ENCODE measurements around the gene KCNJ5. TPM values are rescaled to one million over a fixed set of nuclear protein-coding genes. Genes with fewer than 3 reads are reported as not detected.

Gene KCNJ5
- total and polyA plus RNA-seq, 2 experiments from 2014 or later, result under 0.01 TPM; not detected in 1

GRCh38 chr11:128940156-128940555 lies 49.0 kb downstream of the KCNJ5 start:
- Histone ChIP-seq H3K4me1 (ENCODE audit: insufficient read depth) (no peaks in the 10 kb centered on the region), H3F3A (ENCODE audit: insufficient read depth) (no peaks in the 10 kb centered on the region), H4K20me1 (ENCODE audit: insufficient read depth) (no peaks in the 10 kb centered on the region), H3K4me2 (ENCODE audit: unreplicated experiment) (no peak overlapping the region), H3K79me2 (ENCODE audit: insufficient read depth) (no peaks in the 10 kb centered on the region), H3K36me3 (ENCODE audit: low read depth) (no peaks in the 10 kb centered on the region), H3K27ac (no peak overlapping the region), H3K9me2 (ENCODE audit: insufficient read depth) (no peaks in the 10 kb centered on the region), H3K27me3 (replicated peaks; ENCODE audit: insufficient read depth) (peaks cover 29% of the 10 kb centered on the region), H3K9me3 (ENCODE audit: low read depth) (no peaks in the 10 kb centered on the region), H2AFZ (no peak overlapping the region), H3K9ac (no peak overlapping the region), H3K4me3 (no peak overlapping the region)
- TF ChIP-seq EZH2phosphoT487 (IDR thresholded peaks at IDR 0.05; ENCODE audit: insufficient read depth, low read depth), result no peak
- no peak for TF ChIP-seq EZH2 (IDR thresholded peaks at IDR 0.05; ENCODE audit: insufficient read depth, poor library complexity, severe bottlenecking)
- 8 to 12% methylated on average over 5 of the region's 5 CpGs for WGBS, 2 experiments (ENCODE audit: low coverage in 1 of 2, low lambda C conversion rate in 2 of 2, missing lambda C conversion rate in 2 of 2)
- in situ Hi-C loops (cut with MboI), result no loop called here
- no peak for DNase-seq

- 60 to 62% methylated on average over 15 of the region's 15 CpGs for WGBS, 2 experiments (ENCODE audit: low coverage in 1 of 2, low lambda C conversion rate in 2 of 2, missing lambda C conversion rate in 2 of 2)
- TF ChIP-seq EZH2phosphoT487 (IDR thresholded peaks at IDR 0.05; ENCODE audit: insufficient read depth, low read depth) (no peak), EZH2 (IDR thresholded peaks at IDR 0.05; ENCODE audit: insufficient read depth, poor library complexity, severe bottlenecking) (no peak)
- peaks cover 29% of the 10 kb centered on the region for H3K27me3 ChIP-seq (replicated peaks; ENCODE audit: insufficient read depth)
- no peak for DNase-seq
- in situ Hi-C loops (cut with MboI), result no loop called here
- no peaks in the 10 kb centered on the region for H3K4me1 ChIP-seq (ENCODE audit: insufficient read depth)
- no peaks in the 10 kb centered on the region for H3K36me3 ChIP-seq (ENCODE audit: low read depth)
- no peak overlapping the region for H3K27ac ChIP-seq
- no peaks in the 10 kb centered on the region for H3K79me2 ChIP-seq (ENCODE audit: insufficient read depth)
- H3K9ac ChIP-seq, result no peak overlapping the region
- H4K20me1 ChIP-seq (ENCODE audit: insufficient read depth), result no peaks in the 10 kb centered on the region
- no peaks in the 10 kb centered on the region for H3F3A ChIP-seq (ENCODE audit: insufficient read depth)
- no peaks in the 10 kb centered on the region for H3K9me2 ChIP-seq (ENCODE audit: insufficient read depth)
- no peak overlapping the region for H3K4me3 ChIP-seq
- no peak overlapping the region for H3K4me2 ChIP-seq (ENCODE audit: unreplicated experiment)
- no peak overlapping the region for H2AFZ ChIP-seq
- no peaks in the 10 kb centered on the region for H3K9me3 ChIP-seq (ENCODE audit: low read depth)
Measured at GRCh38 chr11:128940603-128941002, 49.4 kb downstream of the KCNJ5 start.

GRCh38 chr11:128941110-128941509 lies 50.0 kb downstream of the KCNJ5 start:
- Histone ChIP-seq H2AFZ (no peak overlapping the region), H3K9me3 (ENCODE audit: low read depth) (no peaks in the 10 kb centered on the region), H3K79me2 (ENCODE audit: insufficient read depth) (no peaks in the 10 kb centered on the region), H3K9ac (no peak overlapping the region), H3K4me1 (ENCODE audit: insufficient read depth) (no peaks in the 10 kb centered on the region), H3K36me3 (ENCODE audit: low read depth) (no peaks in the 10 kb centered on the region), H4K20me1 (ENCODE audit: insufficient read depth) (no peaks in the 10 kb centered on the region), H3K9me2 (ENCODE audit: insufficient read depth) (no peaks in the 10 kb centered on the region), H3K27me3 (replicated peaks; ENCODE audit: insufficient read depth) (peaks cover 29% of the 10 kb centered on the region), H3F3A (ENCODE audit: insufficient read depth) (no peaks in the 10 kb centered on the region), H3K4me2 (ENCODE audit: unreplicated experiment) (no peak overlapping the region), H3K27ac (no peak overlapping the region), H3K4me3 (no peak overlapping the region)
- DNase-seq, result no peak
- in situ Hi-C loops (cut with MboI), result no loop called here
- TF ChIP-seq EZH2 (IDR thresholded peaks at IDR 0.05; ENCODE audit: insufficient read depth, poor library complexity, severe bottlenecking), result no peak
- TF ChIP-seq EZH2phosphoT487 (IDR thresholded peaks at IDR 0.05; ENCODE audit: insufficient read depth, low read depth), result no peak
- WGBS, 2 experiments (ENCODE audit: low coverage in 1 of 2, low lambda C conversion rate in 2 of 2, missing lambda C conversion rate in 2 of 2), result 78 to 94% methylated on average over 7 to 8 of the region's 8 CpGs

- H2AFZ ChIP-seq, result no peak overlapping the region
- H3K27me3 ChIP-seq (replicated peaks; ENCODE audit: insufficient read depth), result peaks cover 29% of the 10 kb centered on the region
- TF ChIP-seq EZH2 (IDR thresholded peaks at IDR 0.05; ENCODE audit: insufficient read depth, poor library complexity, severe bottlenecking), result no peak
- 57 to 63% methylated on average over 14 of the region's 14 CpGs for WGBS, 2 experiments (ENCODE audit: low coverage in 1 of 2, low lambda C conversion rate in 2 of 2, missing lambda C conversion rate in 2 of 2)
- no peaks in the 10 kb centered on the region for H3K79me2 ChIP-seq (ENCODE audit: insufficient read depth)
- no peak overlapping the region for H3K4me2 ChIP-seq (ENCODE audit: unreplicated experiment)
- H3K9ac ChIP-seq, result no peak overlapping the region
- no peaks in the 10 kb centered on the region for H3K9me2 ChIP-seq (ENCODE audit: insufficient read depth)
- no peak overlapping the region for H3K4me3 ChIP-seq
- H3K36me3 ChIP-seq (ENCODE audit: low read depth), result no peaks in the 10 kb centered on the region
- no peak for DNase-seq
- H3K9me3 ChIP-seq (ENCODE audit: low read depth), result no peaks in the 10 kb centered on the region
- H3K27ac ChIP-seq, result no peak overlapping the region
- H3K4me1 ChIP-seq (ENCODE audit: insufficient read depth), result no peaks in the 10 kb centered on the region
- in situ Hi-C loops (cut with MboI), result no loop called here
- H4K20me1 ChIP-seq (ENCODE audit: insufficient read depth), result no peaks in the 10 kb centered on the region
- H3F3A ChIP-seq (ENCODE audit: insufficient read depth), result no peaks in the 10 kb centered on the region
Measured at GRCh38 chr11:128941573-128942271, 50.6 kb downstream of the KCNJ5 start.

- in situ Hi-C loops (cut with MboI), result no loop called here
- H3K9me2 ChIP-seq (ENCODE audit: insufficient read depth), result no peaks in the 10 kb centered on the region
- H3F3A ChIP-seq (ENCODE audit: insufficient read depth), result no peaks in the 10 kb centered on the region
- DNase-seq, result no peak
- no peak overlapping the region for H3K4me2 ChIP-seq (ENCODE audit: unreplicated experiment)
- H3K9me3 ChIP-seq (ENCODE audit: low read depth), result no peaks in the 10 kb centered on the region
- H3K27me3 ChIP-seq (replicated peaks; ENCODE audit: insufficient read depth), result peaks cover 29% of the 10 kb centered on the region
- TF ChIP-seq EZH2phosphoT487 (IDR thresholded peaks at IDR 0.05; ENCODE audit: insufficient read depth, low read depth) (no peak), EZH2 (IDR thresholded peaks at IDR 0.05; ENCODE audit: insufficient read depth, poor library complexity, severe bottlenecking) (no peak)
- no peak overlapping the region for H3K4me3 ChIP-seq
- WGBS, 2 experiments (ENCODE audit: low coverage in 1 of 2, low lambda C conversion rate in 2 of 2, missing lambda C conversion rate in 2 of 2), result 88 to 90% methylated on average over 10 to 13 of the region's 13 CpGs
- H3K36me3 ChIP-seq (ENCODE audit: low read depth), result no peaks in the 10 kb centered on the region
- no peak overlapping the region for H3K9ac ChIP-seq
- no peaks in the 10 kb centered on the region for H3K4me1 ChIP-seq (ENCODE audit: insufficient read depth)
- no peaks in the 10 kb centered on the region for H4K20me1 ChIP-seq (ENCODE audit: insufficient read depth)
- no peak overlapping the region for H2AFZ ChIP-seq
- no peaks in the 10 kb centered on the region for H3K79me2 ChIP-seq (ENCODE audit: insufficient read depth)
- H3K27ac ChIP-seq, result no peak overlapping the region
Measured at GRCh38 chr11:128942272-128942612, 51.1 kb downstream of the KCNJ5 start.
